DOHH2 (cell line): ENCODE results near the gene DHRS7B.

ENCODE experiments used
- EZH2phosphoT487 ChIP-seq: fragments of 200-600 bp; sonication (generic); IDR thresholded peaks from 2 replicates; pipeline ENCODE4 v1.6.1; 2017; ENCODE audit warnings: borderline replicate concordance, mild to moderate bottlenecking, antibody characterized with exemption, low read length, moderate library complexity, mixed read lengths
- TF ChIP-seq, protein P1 (sequence below): fragments of 200-600 bp; sonication (generic); IDR thresholded peaks from one replicate; pipeline ENCODE4 v1.5.1; 2014; ENCODE audit warnings: antibody characterized with exemption, mild to moderate bottlenecking, low read depth, low read length; ENCODE audit not compliant: poor library complexity, severe bottlenecking

DNA sequence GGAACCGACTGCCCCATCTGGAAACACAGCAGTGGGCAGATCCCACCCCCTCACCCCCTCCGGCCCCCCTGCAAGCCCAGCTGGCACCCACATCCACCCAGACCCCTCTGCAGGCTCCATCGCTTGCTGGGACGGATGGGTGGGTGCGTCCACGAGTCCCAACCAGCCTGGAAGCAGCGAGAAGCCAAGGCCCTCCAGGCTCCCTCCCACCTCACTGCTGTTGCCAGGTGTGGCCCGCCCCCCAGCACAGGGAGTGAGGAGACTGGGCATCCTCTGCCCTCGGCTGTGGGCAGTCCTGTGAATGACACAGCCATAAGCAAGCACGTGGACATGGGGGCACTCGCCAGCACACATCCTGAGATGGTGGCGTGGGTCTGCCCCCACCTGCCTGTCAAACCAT, 75.7 kb downstream of the DHRS7B start:
- TF ChIP-seq, protein P1, sequence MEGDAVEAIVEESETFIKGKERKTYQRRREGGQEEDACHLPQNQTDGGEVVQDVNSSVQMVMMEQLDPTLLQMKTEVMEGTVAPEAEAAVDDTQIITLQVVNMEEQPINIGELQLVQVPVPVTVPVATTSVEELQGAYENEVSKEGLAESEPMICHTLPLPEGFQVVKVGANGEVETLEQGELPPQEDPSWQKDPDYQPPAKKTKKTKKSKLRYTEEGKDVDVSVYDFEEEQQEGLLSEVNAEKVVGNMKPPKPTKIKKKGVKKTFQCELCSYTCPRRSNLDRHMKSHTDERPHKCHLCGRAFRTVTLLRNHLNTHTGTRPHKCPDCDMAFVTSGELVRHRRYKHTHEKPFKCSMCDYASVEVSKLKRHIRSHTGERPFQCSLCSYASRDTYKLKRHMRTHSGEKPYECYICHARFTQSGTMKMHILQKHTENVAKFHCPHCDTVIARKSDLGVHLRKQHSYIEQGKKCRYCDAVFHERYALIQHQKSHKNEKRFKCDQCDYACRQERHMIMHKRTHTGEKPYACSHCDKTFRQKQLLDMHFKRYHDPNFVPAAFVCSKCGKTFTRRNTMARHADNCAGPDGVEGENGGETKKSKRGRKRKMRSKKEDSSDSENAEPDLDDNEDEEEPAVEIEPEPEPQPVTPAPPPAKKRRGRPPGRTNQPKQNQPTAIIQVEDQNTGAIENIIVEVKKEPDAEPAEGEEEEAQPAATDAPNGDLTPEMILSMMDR = no peak
- TF ChIP-seq EZH2phosphoT487 = no peak
